HG03135 (cell line): ENCODE measurements around the gene DPCD.
A peak's percentile ranks its signal among the peaks of the same experiment; 100 is the strongest.

Source experiments
- ATAC-seq: cut with Tn5 transposase; IDR thresholded peaks from one replicate; pipeline ENCODE4 v1.9.1; 2021; ENCODE audit warnings: mild to moderate bottlenecking, moderate library complexity; ENCODE audit not compliant: unreplicated experiment

Gene DPCD

DNA sequence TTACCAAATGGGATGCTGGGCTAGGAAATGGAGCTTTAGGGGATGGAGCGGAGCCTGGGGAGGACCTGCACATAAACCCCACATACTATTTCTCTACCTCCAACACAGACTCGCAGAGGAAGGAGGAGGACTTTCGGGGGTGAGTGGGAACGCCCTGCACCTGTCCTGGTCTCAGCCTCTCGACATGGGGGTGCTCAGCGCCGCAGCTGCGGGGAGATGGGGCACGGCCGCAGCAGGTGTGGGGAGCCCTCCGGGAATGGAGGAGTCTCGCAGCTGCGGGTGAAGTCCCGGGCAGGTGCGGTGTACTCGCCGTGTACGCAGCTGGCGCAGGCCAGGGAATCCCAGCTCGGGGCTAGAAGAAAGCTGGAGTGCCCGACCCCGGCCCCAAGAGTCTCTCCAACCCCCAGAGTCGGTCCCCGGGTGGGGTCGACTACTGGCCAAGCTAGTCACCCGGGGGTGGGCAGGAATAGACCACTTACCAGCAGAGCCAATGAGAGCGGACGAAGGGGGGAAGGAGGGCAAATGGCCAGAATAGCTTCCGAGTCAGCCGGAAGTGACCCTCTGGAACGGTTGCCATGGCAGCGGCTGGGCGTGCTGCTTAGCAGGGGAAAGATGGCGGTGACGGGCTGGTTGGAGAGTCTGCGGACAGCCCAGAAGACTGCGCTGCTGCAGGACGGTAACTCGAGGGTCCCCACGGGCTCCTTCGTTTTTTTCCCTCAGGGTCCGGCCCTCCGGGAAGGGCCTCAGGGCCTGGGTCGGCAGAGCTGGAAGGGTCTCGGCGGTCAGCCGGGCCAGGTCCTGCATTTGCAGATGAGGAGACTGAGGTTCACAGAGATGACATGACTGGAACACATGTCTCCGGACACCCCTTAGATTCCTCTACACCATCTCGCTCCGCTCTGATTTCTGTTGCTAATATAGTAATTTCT, at the start of gene DPCD, which contains the start of gene POLL:
DPCD (plus strand) TSS at position 597 of the 929 bp plus-strand sequence; CDS start at position 613, 16 bp downstream.
POLL (minus strand) TSS at position 533 of the 929 bp plus-strand sequence. CDS start 897 bp downstream, outside the sequence.
- ATAC-seq, result peak; percentile 93

DNA sequence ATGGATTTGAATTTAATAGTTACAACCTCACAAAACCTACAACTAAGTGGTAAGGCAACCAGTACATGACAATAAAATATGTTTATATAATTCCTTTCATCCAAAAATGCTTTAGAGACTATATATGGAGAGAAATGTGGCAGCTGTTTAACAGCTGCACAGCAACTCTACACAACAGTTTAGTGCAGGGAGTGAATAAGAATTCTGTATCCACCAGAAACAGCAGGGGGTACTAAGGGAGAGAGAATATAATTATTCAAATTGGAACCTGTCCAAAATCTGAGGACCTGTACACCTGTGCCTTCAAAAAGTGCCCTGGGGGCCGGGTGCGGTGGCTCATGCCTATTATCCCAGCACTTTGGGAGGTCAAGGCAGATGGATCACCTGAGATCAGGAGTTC, 49.7 kb upstream of the DPCD start:
- no peak for ATAC-seq

DNA sequence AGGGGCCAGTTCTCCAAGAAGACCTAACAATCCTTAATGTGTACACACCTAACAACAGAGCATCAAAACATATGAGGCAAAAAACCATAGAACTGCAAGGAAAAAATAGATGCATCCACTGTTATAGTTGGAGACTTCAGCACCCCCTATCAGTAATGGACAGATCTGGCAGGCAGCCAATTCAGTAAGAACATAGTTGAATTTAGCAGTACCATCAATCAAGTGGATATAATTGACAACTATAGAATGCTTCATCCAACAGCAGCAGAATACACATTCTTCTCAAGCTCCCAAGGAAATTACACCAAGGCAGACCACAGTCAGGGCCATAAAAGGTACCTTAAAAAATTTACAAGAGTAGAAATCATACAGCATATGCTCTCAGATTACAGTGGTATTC, 42.2 kb upstream of the DPCD start:
- ATAC-seq, result no peak

DNA sequence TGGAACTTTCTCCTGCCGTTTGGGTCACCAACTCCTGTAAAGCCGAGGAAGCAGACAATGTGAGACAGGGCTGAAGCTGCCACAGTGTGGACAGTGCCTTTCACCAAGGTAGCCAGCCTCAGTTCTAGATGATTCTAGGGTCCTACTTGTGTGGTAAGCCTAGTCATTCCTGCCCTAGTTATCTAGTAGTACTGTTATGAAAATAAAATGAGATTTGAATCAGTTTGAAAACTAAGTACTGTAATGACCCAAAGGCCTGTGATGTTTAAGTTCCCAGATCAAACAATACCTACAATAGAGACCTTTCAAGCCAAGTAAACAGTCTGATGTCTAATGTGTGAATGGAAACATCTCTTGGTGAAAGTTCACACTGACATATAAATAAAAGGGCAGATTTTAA, 37.2 kb upstream of the DPCD start:
- no peak for ATAC-seq

- ATAC-seq, result no peak
These were observed 35.7 kb upstream of the DPCD start for GRCh38 chr10:101552442-101552841.

- ATAC-seq, result no peak
These were observed 30.6 kb upstream of the DPCD start for GRCh38 chr10:101557541-101557940.

- no peak for ATAC-seq
These were observed 29.9 kb upstream of the DPCD start for GRCh38 chr10:101558204-101558603.

DNA sequence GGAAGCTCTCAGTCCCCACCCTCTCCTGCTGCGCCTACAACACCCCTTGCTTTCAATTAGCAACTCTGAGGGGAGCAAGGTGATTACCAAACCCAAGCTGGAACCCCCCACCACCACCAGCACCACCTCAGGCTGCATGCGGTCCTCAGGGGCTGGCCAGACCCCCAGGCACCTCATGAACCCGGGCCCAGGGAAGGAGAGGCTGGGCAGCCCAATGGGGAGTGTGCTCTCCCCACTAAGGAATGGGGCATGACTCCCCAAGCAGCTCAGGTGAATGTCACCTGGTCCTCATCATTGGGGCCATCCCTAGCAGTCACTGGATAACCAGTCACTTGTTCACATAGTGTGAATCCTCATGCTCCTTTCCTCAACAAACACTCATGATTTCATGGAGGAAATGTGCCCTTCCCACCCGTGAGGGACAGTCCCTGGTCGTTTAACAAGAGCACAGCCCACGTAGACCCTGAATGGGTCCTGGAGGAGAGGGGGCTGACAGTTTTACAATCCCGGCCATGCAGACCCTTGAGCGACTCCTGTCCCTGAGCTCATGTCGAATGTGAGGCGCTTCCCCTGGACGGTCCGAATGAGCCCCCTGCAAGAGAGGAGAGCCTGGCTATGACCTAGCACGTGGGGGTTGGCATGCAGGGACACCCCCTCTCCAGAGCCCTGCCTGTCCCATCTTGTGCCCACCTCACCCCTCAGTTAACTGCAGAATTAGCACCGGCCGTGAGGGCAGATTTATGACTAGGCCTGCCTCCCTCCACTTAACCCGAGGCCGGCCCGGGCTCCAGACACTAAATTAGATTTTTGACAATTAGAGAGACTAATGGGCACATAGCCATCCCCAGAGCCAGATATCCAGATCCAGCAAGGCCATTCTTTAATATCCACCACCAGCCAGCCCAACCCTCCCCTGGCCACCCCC, 29.2 kb upstream of the DPCD start:
- ATAC-seq, result no peak

GRCh38 chr10:101559596-101560297, 28.4 kb upstream of the DPCD start:
- ATAC-seq, result no peak

DNA sequence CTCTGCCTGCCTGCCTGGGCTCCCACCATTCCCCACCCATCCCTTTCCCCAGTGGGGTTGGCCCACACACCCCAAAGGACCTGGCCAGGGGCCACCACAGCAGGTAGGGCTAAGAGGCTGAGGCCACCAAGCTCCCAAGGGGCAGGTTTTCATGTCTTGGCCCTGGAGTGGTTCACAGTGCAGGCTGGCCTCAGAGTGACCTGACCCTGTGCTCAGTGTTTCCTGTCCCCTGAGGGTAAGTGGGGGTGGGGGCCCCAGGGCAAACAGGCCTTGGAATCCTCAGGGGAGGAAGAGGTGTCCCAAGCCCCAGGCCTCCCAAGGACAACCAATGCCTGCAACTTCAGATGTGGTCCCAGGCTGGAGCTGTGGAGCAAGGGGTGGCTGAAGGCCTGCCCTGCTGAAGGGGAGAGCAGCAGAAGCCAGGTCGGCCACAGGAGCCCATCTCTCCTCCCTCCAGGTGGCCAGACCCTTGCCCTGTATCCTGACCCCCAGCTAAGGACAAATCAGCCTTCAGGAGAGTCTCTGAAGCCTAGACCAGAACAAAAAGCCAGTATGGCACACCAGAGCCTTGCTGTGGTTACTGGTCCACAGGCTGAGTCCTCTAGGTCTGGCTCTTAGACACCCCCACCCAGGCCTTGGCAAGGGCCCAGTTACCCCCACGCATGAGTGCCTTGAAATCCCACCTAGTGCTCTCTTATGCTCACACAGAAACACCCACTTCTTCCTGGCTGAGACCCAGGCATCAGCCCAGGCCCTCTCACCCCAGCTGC, 27.6 kb upstream of the DPCD start:
- ATAC-seq, result no peak

DNA sequence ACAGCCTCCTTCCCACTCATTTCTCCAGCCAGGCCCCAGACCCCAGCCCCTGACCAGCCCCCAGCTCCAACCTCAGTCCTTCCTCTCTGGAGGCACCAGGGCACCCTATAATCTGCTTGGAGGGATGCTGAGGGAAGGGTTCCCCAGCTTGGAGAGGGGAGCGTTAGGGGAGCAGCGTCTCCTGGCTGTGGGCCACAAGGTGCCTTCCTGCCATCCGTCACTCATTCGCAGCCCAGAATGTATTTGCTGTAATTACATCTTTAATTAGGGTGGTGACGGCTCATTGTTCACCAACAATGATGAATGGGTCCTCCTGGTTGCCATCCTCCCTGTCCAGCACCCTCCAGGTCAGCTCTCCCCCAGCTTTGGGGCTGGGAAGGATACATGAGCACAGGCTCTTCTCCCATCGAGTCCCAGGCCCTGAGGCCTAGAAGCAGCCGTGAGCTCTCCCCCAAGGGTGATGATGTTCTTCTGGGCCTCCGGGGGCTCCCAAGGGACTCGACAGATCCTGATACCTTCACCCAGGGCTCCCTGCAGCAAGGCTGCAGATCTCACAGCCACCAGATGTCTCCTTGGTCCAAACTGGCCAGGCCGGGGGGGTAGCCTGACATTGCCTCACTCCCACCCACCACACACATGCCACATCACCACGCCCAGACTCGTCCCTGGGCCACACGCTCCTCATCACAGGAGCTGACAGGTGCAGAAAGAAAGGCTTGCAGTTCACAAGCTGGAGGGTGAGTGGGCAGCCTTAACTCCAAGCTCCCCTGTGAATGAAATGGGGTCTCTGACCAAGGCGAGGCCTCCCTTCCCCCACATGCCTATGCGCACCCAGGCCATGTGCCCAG, 26.8 kb upstream of the DPCD start:
- ATAC-seq, result no peak

GRCh38 chr10:101562231-101562630, 25.9 kb upstream of the DPCD start:
- ATAC-seq, result no peak

DNA sequence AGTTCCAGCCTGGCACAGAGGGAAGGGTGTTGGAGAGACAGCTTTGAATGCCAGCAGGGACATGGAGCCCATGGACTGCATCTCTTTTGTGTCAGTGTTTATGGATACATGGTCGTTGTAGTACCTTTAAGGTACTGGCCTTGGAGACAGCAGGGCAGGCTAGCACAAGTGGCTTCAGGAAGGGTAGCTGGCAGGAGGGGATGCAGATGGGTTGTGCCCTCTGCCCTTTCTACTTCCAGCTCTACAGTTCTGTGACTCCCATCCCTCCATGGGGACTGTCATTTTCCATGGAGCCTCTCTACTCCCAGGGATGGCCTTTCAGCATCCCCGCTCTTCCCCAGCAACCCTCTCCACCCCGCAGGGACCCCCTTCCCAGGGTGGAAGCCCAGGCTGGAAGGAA, 25.1 kb upstream of the DPCD start:
- ATAC-seq, result no peak

- no peak for ATAC-seq
These were observed 24.6 kb upstream of the DPCD start for GRCh38 chr10:101563497-101564040.

- ATAC-seq, result no peak
These were observed 23.6 kb upstream of the DPCD start for GRCh38 chr10:101564490-101564991.

DNA sequence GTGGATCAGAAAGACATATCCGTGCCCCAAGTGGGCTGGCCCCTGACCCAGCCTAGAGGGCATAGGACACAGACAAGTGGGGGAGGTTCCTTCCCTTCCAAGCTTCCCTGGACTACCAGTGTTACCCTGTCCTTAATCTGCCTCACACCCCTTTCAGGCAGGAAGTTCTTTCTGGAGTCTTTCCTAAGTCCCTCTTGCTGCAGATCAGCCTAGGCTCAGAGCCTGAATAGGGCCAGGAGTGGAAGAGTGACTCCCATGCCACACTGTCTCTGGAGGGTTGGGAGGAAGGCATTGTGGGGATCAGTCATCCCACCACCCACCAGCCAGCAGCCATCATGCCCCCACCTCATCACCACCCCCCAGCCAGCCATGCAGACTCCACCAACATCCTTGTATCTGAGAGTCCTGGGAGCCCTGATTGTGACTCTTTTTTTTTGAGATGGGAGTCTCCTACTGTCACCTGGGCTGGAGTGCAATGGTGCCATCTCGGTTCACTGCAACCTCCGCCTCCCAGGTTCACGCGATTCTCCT, 22.7 kb upstream of the DPCD start:
- ATAC-seq, result no peak

GRCh38 chr10:101565936-101566332, 22.2 kb upstream of the DPCD start:
- ATAC-seq, result no peak

DNA sequence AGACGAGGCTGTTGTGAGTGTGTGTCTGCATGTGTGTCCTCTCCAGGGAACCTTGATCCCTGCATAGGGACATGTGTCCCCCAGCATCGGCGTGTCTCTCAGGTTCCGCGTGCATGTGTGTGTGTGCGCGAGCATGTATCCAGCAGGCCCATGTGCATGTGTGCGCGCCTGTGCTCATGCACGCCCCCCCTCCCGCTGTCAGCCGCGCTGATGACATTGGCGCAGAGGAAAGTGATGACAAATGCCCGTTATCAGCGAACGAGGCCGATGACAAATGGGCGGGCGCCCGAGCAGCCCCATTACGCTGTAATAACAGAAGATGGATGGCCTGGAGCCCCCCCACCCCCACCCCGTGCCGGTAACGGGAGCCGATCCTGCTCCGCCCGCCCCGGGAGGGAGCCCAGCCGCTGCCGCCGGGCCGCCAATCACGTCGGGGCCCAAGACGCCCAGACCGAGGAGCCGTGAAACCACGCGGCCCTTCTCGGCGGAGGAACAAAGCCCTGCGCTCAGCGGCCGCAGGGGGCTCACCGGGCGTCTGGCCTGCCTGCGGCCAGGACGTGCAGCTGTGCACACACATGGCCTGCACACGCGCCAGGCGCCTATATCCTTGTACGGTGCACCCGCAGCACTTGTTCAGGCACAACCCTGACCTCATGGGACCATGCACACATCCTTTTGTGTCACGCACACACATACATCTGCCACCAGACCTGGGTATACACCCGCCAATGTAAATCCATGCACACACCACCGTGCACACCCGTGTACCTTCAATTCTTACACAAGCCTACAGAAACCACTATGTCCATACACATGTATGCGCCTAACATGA, 21.6 kb upstream of the DPCD start:
- ATAC-seq, result no peak
